Esophagus squamous epithelium (tissue), 5 donors: ENCODE measurements around the gene PLA2G4B. TPM values are rescaled to one million over a fixed set of nuclear protein-coding genes. Genes with fewer than 3 reads are reported as not detected.

Source experiments
- DNase-seq: peaks from one replicate; lab custom pipeline; 2025; lab: John Stamatoyannopoulos, UW
- H3K27ac ChIP-seq, 4 donors: fragments of 200-600 bp; sonication (generic); one replicate each; pipeline ENCODE4 v1.5.1; 2016 to 2019; ENCODE audit warnings: mild to moderate bottlenecking in 1 of 4
- H3K27me3 ChIP-seq, 4 donors: fragments of 200-600 bp; sonication (generic); 1 replicate in 3 of 4; 2 replicates in 1 of 4; pipeline versions ENCODE4 v1.5.1 to v1.6.0; 2017 to 2021; ENCODE audit warnings: antibody characterized with exemption in 1 of 4
- H3K36me3 ChIP-seq, 3 donors: fragments of 200-600 bp; sonication (generic); one replicate each; pipeline ENCODE4 v1.5.1; 2016 to 2019
- H3K4me1 ChIP-seq, 3 donors: fragments of 200-600 bp; sonication (generic); one replicate each; pipeline ENCODE4 v1.5.1; 2017 to 2019
- H3K4me3 ChIP-seq, 4 donors: fragments of 200-600 bp; sonication (generic); 1 replicate in 3 of 4; 2 replicates in 1 of 4; pipeline ENCODE4 v1.5.1; 2016 to 2019; ENCODE audit warnings: mild to moderate bottlenecking in 2 of 4, moderate library complexity in 1 of 4
- H3K9me3 ChIP-seq, 3 donors: fragments of 200-600 bp; sonication (generic); one replicate each; pipeline ENCODE4 v1.5.1; 2016 to 2019
- POLR2A ChIP-seq, 4 donors: fragments of 450-650 bp; IDR thresholded peaks; one replicate each; pipeline ENCODE4 v1.6.1; 2017; ENCODE audit warnings: antibody characterized with exemption in 4 of 4, mild to moderate bottlenecking in 4 of 4, moderate library complexity in 3 of 4
- WGBS, 2 donors: methylation state at CpG; one replicate each; pipeline ENCODE4 v1.1.5; 2018; 5-methylcytosine and 5-hydroxymethylcytosine counted together
- intact Hi-C: fragments of 100-400 bp; cut with DNase I; formaldehyde crosslinking; loops from one replicate; pipeline ENCODE4 v1.15.0; 2022
- total RNA-seq, 4 donors: library from RNA; depleted of rRNA; stranded (reverse); fragments of >200 nt; gene quantifications; one replicate each; pipeline ENCODE4 v1.1.0, GENCODE V29; 2016
- TF ChIP-seq, protein P1 (sequence below), 6 experiments: fragments of 450-650 bp in 4 of 6; fragments of 200-600 bp in 2 of 6; sonication (generic) in 2 of 6; IDR thresholded peaks; one replicate each; pipeline ENCODE4 v1.5.1; 2016 to 2019; ENCODE audit warnings: antibody characterized with exemption in 6 of 6, mild to moderate bottlenecking in 4 of 6, moderate library complexity in 4 of 6
- donor health status: DM: yes; HTN: yes; CAD: no.

The PLA2G4B gene
- total RNA-seq, 4 donors from 2014 or later, result 26.5 to 58.9 (median 39.7) TPM

GRCh38 chr15:41791547-41791937 is 47.1 kb upstream of the PLA2G4B start:
- no peaks in the 10 kb centered on the region for H3K36me3 ChIP-seq
- no peaks in the 10 kb centered on the region for H3K27me3 ChIP-seq
- H3K4me1 ChIP-seq, result peaks cover 35 to 98% (median 75%) of the 10 kb centered on the region in 3 donors
- no peak overlapping the region for H3K4me3 ChIP-seq
- no peak for DNase-seq
- WGBS, 2 donors, result 85 to 89% methylated on average over 3 to 4 of the region's 4 CpGs
- peak overlapping the region; percentile 17 to 69 (median 54) for H3K27ac ChIP-seq
- TF ChIP-seq, protein P1, sequence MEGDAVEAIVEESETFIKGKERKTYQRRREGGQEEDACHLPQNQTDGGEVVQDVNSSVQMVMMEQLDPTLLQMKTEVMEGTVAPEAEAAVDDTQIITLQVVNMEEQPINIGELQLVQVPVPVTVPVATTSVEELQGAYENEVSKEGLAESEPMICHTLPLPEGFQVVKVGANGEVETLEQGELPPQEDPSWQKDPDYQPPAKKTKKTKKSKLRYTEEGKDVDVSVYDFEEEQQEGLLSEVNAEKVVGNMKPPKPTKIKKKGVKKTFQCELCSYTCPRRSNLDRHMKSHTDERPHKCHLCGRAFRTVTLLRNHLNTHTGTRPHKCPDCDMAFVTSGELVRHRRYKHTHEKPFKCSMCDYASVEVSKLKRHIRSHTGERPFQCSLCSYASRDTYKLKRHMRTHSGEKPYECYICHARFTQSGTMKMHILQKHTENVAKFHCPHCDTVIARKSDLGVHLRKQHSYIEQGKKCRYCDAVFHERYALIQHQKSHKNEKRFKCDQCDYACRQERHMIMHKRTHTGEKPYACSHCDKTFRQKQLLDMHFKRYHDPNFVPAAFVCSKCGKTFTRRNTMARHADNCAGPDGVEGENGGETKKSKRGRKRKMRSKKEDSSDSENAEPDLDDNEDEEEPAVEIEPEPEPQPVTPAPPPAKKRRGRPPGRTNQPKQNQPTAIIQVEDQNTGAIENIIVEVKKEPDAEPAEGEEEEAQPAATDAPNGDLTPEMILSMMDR (IDR thresholded peaks at IDR 0.05), result no peak
- no peak for TF ChIP-seq POLR2A (IDR thresholded peaks at IDR 0.05)
- no peaks in the 10 kb centered on the region for H3K9me3 ChIP-seq
- intact Hi-C loops, result no loop called here

GRCh38 chr15:41792000-41792637 is 46.5 kb upstream of the PLA2G4B start:
- peak overlapping the region in 2 of 4 donors; percentile 53 to 69 for H3K27ac ChIP-seq
- no peak for DNase-seq
- H3K27me3 ChIP-seq, result no peaks in the 10 kb centered on the region
- TF ChIP-seq, protein P1 (IDR thresholded peaks at IDR 0.05), result no peak
- TF ChIP-seq POLR2A (IDR thresholded peaks at IDR 0.05), result no peak
- 81 to 84% methylated on average over 5 of the region's 5 CpGs for WGBS, 2 donors
- no peak overlapping the region for H3K4me3 ChIP-seq
- H3K4me1 ChIP-seq, result peaks cover 41 to 100% (median 79%) of the 10 kb centered on the region in 3 donors
- intact Hi-C loops, result no loop called here
- no peaks in the 10 kb centered on the region for H3K9me3 ChIP-seq
- H3K36me3 ChIP-seq, result no peaks in the 10 kb centered on the region

GRCh38 chr15:41794081-41794480 is 44.6 kb upstream of the PLA2G4B start:
- no peak for DNase-seq

DNA sequence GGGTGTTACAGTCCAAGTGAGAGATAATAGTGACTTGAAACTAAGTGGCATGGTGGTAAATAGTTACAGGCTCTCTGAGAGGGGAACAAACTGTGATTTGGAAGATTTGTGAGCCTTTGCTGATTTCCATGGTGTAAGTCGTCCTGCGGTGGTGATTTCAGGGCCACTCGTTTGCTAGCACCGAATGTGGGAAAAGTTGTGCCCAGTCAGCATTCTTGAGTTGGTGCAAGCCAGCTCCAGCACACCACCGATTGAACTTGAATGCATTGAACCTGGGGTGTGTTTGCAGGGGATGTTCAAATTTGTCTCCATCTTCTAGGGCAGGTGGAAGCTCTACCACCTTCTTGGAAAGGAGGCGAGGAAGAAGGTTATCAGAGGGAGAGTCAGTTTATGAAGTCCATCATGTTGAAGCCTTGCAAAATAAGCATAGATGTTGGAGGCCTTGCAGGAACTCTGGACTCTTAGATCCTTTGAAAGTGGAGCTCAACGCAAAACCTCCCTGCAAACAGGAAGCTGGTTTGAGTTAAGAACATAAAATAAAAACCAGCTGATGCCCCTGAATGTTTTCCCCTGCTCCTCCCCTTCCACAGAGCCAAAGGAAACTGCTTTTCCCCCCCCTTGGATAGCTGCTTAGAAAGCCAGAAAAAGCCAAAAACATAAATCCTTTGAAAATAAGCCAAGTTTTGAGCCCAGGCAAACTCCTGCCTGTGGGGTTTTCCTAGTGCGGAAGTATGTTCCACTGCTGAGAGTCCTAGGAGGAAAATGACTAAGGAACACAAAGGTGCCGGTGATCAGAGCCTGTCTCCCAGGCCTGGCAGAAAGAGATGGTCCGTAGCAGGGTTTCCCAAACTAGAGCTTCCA is 42.4 kb upstream of the PLA2G4B start:
- H3K4me1 ChIP-seq, result peaks cover 23 to 93% (median 60%) of the 10 kb centered on the region in 3 donors
- no peak for DNase-seq
- H3K27ac ChIP-seq, result peak overlapping the region; percentile 50 to 72 (median 66)
- TF ChIP-seq, protein P1 (IDR thresholded peaks at IDR 0.05), result no peak
- no peak for TF ChIP-seq POLR2A (IDR thresholded peaks at IDR 0.05)
- H3K9me3 ChIP-seq, result no peaks in the 10 kb centered on the region
- H3K4me3 ChIP-seq, result no peak overlapping the region
- peaks cover 0 to 29% (median 5%) of the 10 kb centered on the region in 3 donors for H3K36me3 ChIP-seq
- WGBS, 2 donors, result 30 to 33% methylated on average over 8 to 10 of the region's 10 CpGs
- H3K27me3 ChIP-seq, result no peaks in the 10 kb centered on the region
- intact Hi-C loops, result no loop called here

More at GRCh38 chr15:41794081-41794480, 44.6 kb upstream of the PLA2G4B start:
- peaks cover 42 to 99% (median 77%) of the 10 kb centered on the region in 3 donors for H3K4me1 ChIP-seq
- 24 to 60% methylated on average over 3 to 4 of the region's 4 CpGs for WGBS, 2 donors
- no peak for TF ChIP-seq POLR2A (IDR thresholded peaks at IDR 0.05)
- TF ChIP-seq, protein P1 (IDR thresholded peaks at IDR 0.05), result no peak
- H3K27ac ChIP-seq, result peak overlapping the region; percentile 38 to 72 (median 56)
- H3K4me3 ChIP-seq, result no peak overlapping the region
- intact Hi-C loops, result no loop called here
- no peaks in the 10 kb centered on the region for H3K27me3 ChIP-seq
- peaks cover 0 to 8% (median 0%) of the 10 kb centered on the region in 3 donors for H3K36me3 ChIP-seq
- H3K9me3 ChIP-seq, result no peaks in the 10 kb centered on the region
